HG03135 (cell line): ENCODE measurements around the gene CD247.

Experiments used
- ATAC-seq: cut with Tn5 transposase; IDR thresholded peaks from one replicate; pipeline ENCODE4 v1.9.1; 2021; ENCODE audit warnings: mild to moderate bottlenecking, moderate library complexity; ENCODE audit not compliant: unreplicated experiment

CD247 gene

GRCh38 chr1:167542109-167543032, 24.0 kb upstream of the CD247 start:
- no peak for ATAC-seq

GRCh38 chr1:167541610-167542009, 23.3 kb upstream of the CD247 start:
- no peak for ATAC-seq

GRCh38 chr1:167541003-167541402, 22.7 kb upstream of the CD247 start:
- ATAC-seq, result no peak

- no peak for ATAC-seq
These were observed 20.3 kb upstream of the CD247 start for GRCh38 chr1:167538657-167539056.

GRCh38 chr1:167533851-167534300, 15.5 kb upstream of the CD247 start:
- no peak for ATAC-seq

GRCh38 chr1:167532964-167533824, 14.9 kb upstream of the CD247 start:
- ATAC-seq, result no peak

- ATAC-seq, result no peak
These were observed 14.0 kb upstream of the CD247 start for GRCh38 chr1:167532375-167532774.

GRCh38 chr1:167529829-167530474, 11.6 kb upstream of the CD247 start:
- no peak for ATAC-seq

GRCh38 chr1:167528057-167528728, 9.9 kb upstream of the CD247 start:
- ATAC-seq, result no peak

GRCh38 chr1:167526667-167527383, 8.5 kb upstream of the CD247 start:
- no peak for ATAC-seq

- no peak for ATAC-seq
These were observed 6.3 kb upstream of the CD247 start for GRCh38 chr1:167524651-167525050.

- no peak for ATAC-seq
These were observed 3.9 kb upstream of the CD247 start for GRCh38 chr1:167522246-167522645.

GRCh38 chr1:167520711-167521206, 2.4 kb upstream of the CD247 start:
- ATAC-seq, result no peak

- no peak for ATAC-seq
These were observed 596 bp downstream of the CD247 start for GRCh38 chr1:167517535-167518330.

- ATAC-seq, result no peak
These were observed 1.6 kb downstream of the CD247 start for GRCh38 chr1:167516404-167517388.

- no peak for ATAC-seq
These were observed 2.4 kb downstream of the CD247 start for GRCh38 chr1:167515893-167516321.

GRCh38 chr1:167515461-167515860, 2.9 kb downstream of the CD247 start:
- ATAC-seq, result no peak

- ATAC-seq, result no peak
These were observed 4.0 kb downstream of the CD247 start for GRCh38 chr1:167514288-167514687.
